HG02870 (cell line): ENCODE results near the gene UROC1.

Experiments used
- ATAC-seq: cut with Tn5 transposase; IDR thresholded peaks from one replicate; pipeline ENCODE4 v1.9.1; 2021; ENCODE audit warnings: mild to moderate bottlenecking, moderate library complexity; ENCODE audit not compliant: unreplicated experiment

Gene UROC1

DNA sequence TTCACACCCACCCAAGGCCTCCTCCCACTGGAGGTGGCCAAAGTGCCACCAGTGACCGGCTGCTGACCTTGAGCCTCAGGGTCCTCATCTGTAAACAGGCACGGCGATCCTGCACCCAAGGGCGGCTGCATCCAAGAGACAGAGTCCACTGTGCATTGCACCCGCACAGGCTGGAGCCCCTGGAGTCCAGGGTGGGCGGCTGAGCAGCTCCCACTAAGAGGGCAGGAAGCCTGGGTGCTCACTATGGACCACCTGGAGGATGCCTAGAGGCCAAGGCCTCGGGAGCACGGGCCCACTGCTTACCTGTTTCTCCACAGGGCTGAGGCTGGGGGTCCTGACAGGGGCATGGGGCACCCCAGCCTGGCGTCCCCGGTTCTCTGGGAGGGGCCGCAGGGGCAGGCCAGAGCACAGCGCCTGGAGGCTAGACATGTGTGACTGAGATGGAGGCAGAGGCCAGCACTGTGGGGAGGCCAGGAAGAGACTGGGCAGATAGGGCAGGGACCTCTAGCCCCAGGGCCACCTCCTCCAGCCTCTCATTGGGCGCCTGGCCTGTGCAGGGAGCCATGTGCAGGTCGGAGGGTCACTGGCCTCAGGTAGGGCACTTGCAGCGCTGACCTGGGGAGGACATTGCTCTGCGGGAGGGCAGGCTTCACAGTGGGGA, at the start of gene UROC1:
TSS of gene UROC1 (minus strand) at position 483 of the 661 bp plus-strand sequence. CDS start at position 429, 54 bp downstream.
- no peak for ATAC-seq

DNA sequence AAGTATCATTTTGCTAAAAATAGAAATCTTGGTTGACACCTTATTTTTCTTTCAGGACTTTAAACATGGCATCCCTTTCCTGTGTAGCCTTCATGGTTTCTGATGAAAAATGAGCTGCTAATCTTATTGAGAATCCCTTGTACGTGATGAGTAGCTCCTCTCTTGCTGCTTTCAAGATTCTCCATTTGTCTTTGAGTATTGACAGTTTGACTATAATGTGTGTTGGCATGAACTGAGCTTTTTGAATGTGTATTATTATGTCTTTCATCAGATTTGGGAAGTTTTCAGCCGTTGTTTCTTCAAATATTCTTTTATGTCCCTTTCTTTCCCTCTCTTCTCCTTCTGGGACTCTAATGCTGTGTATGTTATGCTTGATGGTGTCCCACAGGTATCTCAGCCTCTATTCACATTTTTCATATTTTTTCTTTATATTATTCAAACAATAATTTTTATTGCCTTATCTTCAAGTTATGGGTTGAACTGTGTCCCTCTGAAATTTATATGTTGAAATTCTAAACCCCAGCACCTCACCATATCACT, 45.2 kb upstream of the UROC1 start:
- ATAC-seq: no peak

DNA sequence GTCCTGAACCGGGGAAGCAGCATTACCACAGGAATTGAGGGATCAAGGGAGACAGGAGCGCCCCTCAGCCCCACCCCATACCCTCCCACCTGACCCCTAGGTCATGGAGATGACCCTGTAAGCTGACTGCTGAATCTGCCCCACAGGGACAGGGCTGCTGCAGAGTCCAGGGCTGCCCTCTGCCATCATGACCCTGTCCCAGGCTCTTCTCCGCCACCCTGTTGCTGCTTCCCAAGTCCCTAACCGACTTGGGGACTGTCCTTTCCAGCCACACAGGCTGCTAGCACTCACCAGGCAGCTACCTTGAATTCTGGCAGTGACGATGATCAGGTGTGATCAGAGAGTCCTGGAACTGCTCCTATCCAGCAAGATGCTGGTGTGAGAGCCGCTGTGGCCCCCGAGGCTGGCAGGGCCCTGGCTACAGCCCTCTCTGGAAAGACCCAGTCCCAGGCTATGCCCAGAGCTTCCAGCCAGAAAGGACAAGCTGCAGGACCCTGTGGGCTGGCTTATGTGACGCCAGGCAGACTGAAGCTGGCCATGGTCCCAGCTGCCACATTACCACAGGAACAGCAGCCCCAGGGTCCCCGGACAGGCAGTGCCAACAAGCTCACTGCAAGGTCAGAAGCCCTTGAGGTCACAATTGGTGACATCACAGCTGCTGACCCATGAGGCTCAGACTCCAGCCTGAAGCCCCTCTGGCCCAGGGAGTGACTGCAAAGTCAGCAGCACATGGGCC, 40.9 kb upstream of the UROC1 start, which contains the start of gene C3orf22:
TSS of gene C3orf22 (minus strand) at position 597 of the 736 bp plus-strand sequence. CDS start 5,542 bp downstream, outside the sequence.
- ATAC-seq: no peak

DNA sequence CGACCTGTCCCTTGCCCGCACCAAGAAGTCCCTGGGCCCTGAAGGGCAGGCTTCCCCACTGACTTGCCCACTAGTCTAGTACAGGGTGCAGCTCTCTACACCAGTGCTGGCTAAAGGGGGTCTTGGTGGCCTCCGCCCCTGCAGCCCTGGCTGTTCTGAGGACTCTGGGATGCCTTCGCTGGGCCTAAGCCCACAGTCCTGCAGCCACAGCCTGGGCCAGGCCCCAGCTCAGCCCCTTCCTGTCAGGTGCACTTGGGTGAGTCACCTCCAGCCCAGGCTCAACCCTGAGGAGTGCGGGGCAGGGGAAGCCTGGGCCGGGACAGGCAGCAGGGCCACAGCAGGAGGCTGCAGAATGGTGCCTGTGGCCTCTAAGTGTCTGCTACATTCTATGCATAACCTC, 40.2 kb upstream of the UROC1 start:
- ATAC-seq: no peak

DNA sequence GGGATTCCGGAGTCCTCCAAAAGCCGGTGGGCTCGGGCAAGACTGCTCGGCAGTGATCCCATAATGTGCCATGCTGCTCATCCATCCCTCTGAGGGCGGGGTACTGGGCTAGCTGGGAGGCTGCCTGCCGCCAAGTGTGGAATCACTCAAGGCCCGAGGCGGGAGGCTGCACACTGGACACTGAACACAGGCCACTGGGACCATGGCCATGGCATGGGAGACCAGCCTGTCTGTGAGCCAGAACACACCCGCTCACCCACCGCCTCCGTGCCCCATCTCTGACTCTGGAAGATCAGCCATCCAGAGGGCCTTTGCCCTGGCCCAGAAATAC, 39.8 kb upstream of the UROC1 start:
- ATAC-seq: no peak

DNA sequence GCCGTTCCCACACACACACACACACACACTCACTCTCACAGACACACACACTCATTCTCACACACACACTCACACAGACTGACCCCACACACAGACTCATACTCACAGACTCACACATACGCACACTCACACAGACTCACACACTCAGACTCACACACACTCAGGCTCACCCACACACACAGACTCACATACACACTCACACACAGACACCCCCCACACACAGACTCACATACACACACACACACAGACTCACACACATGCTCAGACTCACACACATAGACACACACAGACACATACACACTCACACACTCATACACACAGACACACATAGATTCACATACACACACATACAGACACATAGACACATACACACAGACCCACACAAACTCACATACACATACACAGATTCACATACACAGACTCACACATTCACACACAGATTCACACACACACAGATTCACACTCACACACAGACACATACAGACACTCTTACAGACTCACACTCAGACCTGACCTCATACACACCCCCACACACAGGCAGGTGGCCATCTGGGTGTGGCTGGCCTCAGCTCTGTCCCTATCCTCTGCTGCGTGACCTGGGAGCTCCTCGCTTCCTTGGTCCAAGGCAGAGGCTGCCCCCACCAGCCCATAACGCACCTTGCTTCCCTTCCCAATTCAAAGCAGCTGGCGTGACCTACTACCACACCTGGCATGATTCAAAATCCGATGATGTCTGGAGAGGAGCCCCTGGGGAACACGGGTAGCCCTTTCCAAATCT, 39.3 kb upstream of the UROC1 start:
- ATAC-seq: no peak

DNA sequence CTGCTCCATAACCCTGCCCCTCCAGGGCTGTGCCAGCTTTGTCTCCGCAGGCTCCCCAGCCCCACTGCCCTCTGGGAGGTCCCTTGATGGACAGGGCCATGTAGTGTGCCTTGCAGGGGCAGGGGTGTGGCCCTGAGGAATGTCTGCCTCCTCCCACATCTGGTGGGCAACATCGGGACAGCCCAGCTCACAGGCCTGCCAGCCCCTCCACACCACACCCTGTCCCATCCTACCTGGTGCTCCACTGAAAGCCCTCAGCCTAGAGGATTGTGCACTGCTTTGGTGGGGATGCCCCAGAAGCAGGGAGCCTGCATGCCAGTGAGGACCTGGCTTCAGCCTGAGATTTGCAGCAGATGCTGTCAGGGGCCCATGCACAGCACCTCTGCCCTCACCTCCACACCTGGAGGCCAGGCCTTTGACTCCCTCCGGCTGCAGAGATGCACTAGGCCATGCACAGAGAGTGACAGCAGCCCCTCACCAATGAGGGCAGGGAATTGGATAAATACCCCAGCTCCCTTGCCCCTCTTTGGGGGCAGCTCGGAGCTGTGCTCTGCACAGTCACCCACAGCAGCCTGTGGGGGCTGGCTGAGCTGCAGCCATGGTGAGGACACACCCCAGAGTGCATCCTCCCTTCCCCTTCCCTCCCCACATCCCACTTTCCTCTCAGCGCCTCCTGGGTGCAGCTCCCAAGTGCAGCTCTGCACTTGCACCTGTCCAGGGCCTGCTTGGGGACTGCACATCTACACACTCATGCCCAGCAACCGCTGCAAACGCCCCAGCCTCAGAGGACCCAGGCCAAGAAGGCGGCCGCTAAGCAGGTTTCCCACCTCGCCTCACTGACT, 38.4 kb upstream of the UROC1 start:
- no peak for ATAC-seq

DNA sequence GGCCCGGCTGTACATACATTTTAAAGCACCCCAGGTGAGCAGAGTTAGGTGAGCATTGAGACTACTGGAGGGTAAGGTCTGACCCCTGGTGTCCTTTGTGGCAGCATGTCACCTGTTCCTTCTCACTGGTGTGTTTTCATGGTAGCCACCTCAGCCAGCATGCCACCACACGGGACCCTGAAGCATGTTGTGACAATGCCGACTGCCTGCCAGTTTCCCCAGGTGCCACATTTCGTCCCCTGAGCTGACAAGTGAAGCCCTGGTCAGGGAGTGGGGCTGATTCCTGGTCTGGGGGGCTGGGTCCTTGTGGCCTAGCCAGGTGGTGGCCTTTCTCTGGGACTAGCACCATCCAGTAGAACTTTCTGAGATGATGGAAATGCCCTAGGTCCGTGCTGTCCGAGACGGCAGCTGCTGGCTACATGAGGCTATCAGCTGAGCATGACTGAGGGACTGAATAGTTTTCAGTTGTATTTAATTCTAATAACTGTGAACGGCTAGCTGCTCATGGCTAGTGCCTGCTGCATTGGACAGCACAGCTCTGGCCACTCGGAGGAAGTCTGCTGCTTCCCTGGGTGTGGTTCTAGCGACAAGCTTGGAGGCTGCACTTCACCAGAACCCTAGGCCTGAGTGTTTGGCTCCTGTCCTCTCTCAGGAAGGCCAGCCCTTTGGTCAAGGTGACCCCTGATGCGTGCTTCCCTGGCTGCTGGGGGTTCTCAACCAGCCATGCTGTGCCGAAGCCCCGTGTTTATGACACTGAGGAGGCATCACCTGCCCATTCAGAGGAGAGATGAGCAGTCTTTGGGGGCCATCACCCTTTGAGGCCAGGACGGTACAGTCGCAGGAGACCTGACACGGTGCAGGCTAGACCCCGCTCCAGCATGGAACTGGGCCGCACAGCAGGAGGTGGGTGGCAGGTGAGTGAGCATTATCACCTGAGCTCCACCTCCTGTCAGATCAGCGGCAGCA, 37.3 kb upstream of the UROC1 start:
- no peak for ATAC-seq

DNA sequence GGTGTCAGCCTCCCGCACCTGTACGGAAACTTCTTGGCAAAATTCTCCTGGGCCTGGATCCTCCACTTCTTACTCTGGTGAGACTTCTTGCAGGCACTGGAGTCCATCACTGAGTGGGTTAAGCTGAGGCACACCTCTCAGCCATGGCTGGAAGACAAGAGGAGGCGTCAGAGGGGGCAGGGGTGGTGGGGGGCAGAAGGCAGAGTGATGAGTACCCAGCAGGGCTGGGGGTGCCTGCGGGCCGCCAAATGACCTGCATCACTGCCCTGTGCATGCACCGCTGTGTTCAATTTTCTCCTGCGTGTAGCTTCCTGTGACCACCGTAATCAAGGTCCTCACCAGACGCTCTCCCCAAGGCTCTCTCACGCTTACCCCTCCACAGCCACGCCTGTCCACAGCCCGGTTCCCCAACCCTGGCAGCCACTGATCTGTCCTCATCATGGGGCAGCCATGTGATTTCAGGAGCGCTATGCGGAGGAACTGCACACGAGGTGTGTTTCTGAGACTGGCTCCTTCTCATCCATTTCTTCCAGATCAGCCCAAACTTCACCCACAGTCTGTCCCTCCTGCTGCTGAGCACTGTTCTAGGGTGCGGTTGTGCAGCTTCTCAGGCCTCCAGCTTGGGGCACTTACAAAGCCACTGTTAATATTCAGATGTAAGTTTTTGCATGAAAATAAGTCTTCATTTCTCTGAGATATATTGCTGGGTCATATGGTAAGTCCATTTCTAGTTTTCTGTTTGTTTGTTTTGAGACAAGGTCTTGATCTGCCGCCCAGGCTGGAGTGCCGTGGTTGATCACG, 35.9 kb upstream of the UROC1 start:
- no peak for ATAC-seq

DNA sequence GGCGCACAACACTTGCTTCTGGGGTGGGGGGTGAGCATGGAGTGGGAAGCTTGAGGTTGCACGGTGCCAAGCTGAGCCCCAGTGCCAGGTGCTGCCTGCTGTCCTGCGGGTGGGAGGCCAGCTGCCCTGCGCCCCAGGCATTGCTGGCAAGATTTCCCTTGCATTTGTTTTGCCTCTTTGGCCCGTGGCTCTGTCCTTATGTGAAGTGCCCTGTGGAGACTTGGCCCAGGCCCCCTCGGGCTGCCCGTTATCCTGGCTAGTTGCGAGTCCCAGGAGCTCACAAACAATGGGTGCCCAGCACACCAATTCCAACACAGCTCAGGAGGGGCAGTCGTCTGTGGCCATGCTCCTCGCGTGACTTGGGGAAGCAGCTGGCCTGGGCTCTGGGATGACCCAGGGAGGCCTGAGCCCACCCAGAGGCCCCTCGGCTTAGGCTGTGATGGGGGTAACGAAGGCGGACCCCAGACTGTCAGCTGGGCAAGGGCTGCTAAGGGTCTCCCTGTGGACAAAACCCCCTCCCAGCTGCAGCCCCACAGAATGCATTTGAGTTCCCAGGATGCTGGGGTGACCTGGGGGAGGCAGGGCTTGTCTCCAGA, 35.2 kb upstream of the UROC1 start:
- ATAC-seq: no peak

DNA sequence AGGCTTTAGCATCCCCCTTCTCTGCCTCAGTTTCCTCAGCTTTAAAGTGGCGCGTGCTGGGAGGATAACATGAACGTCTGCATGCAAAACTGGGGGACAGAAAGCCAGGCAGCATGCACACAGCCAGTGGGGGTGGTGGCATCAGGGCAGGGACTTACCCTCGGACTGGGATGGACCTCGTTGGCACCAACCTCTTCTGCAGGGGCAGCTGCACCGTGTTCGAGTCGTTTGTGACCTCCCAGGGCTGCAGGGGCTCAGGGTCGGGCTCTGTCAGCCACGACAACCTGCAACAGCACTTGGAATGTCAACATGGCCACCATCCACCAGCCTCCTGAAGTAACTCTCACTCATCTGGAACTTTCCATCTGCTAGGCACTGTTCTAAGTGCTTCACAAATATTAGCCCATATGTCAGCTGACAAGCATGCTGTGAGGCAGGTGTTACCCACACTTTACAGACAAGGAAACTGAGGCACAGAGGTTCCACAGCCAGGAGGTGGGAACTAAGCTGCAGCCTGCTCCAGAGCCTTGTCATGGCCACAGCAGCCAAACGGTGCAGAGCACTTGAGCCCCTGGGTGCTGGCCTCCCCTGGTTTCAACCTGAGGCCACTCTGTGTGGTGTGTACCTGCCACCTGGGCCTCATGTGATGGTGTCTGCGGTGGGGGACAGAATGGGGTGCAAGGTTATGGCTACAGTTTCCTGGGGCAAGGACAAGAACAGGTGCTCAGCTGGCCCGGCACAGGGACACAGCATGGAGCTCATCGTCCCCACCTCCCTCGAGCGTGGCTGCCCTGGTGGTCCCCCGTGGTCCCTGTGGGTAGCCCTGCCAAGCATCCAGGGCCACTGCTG, 34.5 kb upstream of the UROC1 start:
- ATAC-seq: no peak

DNA sequence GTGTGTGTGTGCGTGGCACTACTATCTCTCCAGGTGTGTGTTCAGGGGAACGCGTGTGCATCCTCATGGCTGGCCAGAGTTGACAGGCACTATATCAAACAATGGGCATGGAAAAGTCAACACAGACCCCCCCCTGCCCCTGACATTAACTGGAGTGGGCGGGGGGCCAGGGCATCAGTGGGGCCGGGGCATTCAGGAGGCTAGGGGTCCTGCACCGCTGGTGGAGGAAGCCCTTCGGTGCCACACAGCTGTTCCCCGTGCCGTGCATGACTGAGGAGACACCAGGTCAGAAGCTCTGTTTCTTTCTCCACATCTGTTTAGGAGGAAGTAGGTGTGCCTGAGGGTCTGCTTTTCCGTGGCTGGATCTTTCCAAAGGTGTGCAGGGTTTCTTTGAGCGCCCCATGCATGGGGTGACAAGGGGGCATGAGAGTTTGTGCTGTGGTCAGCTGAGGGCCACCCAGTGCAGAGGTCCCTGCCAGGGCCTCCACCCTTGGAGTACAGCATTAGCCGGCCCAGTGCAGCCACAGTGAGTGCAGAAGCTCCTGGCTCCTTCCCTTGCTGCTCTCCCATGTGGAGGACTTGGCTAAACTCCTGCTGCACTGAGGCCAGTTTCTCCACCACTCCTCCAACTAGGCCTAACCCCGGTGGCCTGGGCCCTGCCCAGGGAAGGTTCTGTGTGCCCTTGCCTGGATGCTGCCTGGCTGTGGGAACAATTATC, 33.7 kb upstream of the UROC1 start:
- ATAC-seq: no peak

DNA sequence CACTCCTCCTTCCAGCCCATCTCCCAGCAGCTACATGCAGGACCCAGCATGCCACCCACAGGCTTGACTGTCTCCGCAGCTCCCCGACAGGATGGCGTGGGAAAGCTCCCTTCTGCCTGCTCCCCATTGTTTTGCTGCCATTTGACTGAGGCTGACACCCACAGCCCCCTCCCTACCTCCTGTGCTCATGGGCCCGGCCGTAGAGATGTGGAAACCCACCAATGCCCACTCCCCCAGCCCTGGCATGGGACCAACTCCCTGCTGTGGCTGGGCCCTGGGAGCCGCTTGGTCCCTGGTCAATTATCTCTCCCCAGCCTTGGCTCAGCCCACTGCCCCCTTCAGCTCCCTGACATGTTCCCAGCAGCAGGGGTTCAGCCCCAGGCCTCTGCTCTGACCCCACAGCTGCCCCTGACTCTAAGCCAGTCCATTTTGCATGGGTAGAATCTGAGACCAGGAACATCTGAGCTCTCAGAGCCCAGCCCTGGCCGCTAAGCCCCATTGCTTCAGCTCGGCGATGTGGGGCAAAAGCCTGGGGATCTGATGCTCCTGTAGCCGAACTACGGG, 33.0 kb upstream of the UROC1 start:
- ATAC-seq: no peak

DNA sequence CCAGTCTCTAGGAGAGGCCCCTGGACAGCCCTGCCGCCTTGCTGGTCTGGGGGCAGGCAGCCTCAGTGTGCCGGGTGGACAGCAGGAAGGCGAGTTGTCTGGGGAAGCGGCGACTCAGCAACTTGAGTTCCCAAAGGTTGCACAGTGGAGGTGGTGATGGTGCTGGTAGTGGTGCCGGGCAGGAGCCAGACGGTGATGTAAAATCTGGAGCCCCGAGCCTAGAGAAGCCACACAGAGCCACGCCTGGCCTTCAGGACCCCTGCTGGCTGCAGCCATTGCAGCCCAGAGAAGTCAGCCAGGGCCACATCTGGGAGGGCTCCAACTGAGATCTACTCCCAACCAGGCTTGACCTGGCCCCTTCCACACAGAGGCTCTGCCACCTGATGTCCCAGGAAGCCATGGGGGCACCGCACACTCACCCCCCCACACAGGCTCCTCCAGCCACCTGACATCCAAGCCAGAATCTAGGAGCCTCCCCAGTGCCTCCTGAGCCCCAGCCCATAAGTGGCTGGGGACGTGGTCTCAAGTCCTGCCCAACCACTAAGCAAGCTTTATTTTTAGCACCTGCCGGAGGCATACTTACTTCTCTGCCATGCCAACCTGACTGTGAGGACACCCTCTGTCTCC, 32.4 kb upstream of the UROC1 start:
- no peak for ATAC-seq

DNA sequence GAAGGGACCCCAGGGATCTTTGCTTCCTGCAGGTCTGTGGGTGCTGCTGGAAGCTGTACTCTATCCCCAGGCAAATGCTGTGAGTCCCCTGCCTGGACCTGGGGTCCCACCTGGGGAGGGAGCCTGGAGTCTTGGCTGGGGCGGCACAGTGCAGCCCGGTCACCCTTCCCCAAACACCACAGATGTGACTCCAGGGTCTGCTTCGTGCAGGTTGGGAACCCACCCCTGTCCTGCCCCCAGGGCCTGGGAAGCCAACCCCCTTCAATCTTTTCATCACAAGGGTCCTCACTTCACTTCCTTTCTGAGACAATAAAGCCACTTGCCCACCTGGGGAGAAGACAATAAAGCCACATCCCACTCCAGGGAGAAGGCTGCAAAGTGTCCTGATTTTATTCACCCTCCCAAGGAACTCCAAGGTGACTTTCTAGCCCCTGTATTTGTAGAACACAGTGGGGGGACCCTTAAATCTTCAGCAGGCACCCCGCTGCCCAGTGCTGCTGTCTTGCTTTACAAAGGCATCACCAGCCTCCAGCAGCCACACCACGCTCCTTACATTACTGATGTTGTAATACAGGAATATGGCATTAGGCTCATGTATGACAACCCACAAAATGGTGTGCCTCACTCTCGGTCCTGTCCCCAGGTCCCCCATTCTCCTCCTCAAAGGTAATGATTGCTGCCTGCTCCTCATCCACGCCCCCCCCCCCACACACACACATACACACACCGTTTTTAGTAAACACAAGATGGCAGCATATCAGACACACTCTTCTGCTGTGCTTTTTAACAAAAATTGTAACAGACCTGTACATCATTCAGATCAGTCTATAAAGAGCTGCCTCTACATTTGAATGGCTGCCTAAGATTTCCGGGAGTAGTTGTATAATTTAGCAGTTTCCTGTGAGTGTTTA, 31.2 kb upstream of the UROC1 start:
- no peak for ATAC-seq
